ENCODE measurements around the gene MAST2.

GRCh38 chr1:46030876-46031660 is 227.7 kb downstream of the MAST2 start:
- no peak for TF ChIP-seq CEBPB (tag; IDR thresholded peaks at IDR 0.05)
- TF ChIP-seq, protein P1, sequence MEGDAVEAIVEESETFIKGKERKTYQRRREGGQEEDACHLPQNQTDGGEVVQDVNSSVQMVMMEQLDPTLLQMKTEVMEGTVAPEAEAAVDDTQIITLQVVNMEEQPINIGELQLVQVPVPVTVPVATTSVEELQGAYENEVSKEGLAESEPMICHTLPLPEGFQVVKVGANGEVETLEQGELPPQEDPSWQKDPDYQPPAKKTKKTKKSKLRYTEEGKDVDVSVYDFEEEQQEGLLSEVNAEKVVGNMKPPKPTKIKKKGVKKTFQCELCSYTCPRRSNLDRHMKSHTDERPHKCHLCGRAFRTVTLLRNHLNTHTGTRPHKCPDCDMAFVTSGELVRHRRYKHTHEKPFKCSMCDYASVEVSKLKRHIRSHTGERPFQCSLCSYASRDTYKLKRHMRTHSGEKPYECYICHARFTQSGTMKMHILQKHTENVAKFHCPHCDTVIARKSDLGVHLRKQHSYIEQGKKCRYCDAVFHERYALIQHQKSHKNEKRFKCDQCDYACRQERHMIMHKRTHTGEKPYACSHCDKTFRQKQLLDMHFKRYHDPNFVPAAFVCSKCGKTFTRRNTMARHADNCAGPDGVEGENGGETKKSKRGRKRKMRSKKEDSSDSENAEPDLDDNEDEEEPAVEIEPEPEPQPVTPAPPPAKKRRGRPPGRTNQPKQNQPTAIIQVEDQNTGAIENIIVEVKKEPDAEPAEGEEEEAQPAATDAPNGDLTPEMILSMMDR (IDR thresholded peaks at IDR 0.05 in 2 of 3, conservative IDR thresholded peaks at IDR 0.05 in 1 of 3; ENCODE audit: insufficient read depth in 2 of 3, low read depth in 1 of 3, low read length in 3 of 3) = no peak
- TF ChIP-seq FOXK1 (CRISPR knock-in tag; IDR thresholded peaks at IDR 0.05; ENCODE audit: borderline replicate concordance) = no peak
- TF ChIP-seq ATF1 (CRISPR knock-in tag; IDR thresholded peaks at IDR 0.05) = no peak
- TF ChIP-seq ATF1 (tag; IDR thresholded peaks at IDR 0.05) = no peak
- no peak for TF ChIP-seq MXD1 (CRISPR knock-in tag; IDR thresholded peaks at IDR 0.05; ENCODE audit: borderline replicate concordance, poor library complexity, severe bottlenecking)
- TF ChIP-seq MAFG (tag; conservative IDR thresholded peaks at IDR 0.05) = no peak
- TF ChIP-seq MYC (IDR thresholded peaks at IDR 0.05; ENCODE audit: low read depth, low read length) = no peak
- TF ChIP-seq MYC (CRISPR knock-in tag; IDR thresholded peaks at IDR 0.05; ENCODE audit: borderline replicate concordance, low read depth) = no peak
- TF ChIP-seq ZZZ3 (IDR thresholded peaks at IDR 0.05) = no peak
- no peak for TF ChIP-seq SIN3B (IDR thresholded peaks at IDR 0.05; ENCODE audit: low read depth)
- no peak for TF ChIP-seq MAFF (IDR thresholded peaks at IDR 0.05; ENCODE audit: low read length)
- no peak for TF ChIP-seq TRIM25 (IDR thresholded peaks at IDR 0.05; ENCODE audit: borderline replicate concordance)
- TF ChIP-seq ZNF766 (CRISPR knock-in tag; conservative IDR thresholded peaks at IDR 0.05) = no peak
- no peak for TF ChIP-seq KLF16 (IDR thresholded peaks at IDR 0.05)
- no peak for TF ChIP-seq ZNF695 (CRISPR knock-in tag; IDR thresholded peaks at IDR 0.05)
